ENCODE data around the gene RIPK4. TPM values are rescaled to one million over a fixed set of nuclear protein-coding genes. Genes with fewer than 3 reads are reported as not detected.

The RIPK4 gene
- polyA plus RNA-seq, 1 donor from 2014 or later, result not detected

- Histone ChIP-seq H3K36me3 (ENCODE audit: insufficient read depth, low read length) (no peaks in the 10 kb centered on the region), H3K4me2 (ENCODE audit: low read length) (no peak overlapping the region), H3K79me2 (replicated peaks; ENCODE audit: insufficient read depth, low read length) (no peaks in the 10 kb centered on the region), H3K9me2 (ENCODE audit: insufficient read depth, low read length) (no peaks in the 10 kb centered on the region), H4K20me1 (ENCODE audit: insufficient read depth) (no peaks in the 10 kb centered on the region), H2AFZ (ENCODE audit: low read depth, low read length) (no peak overlapping the region), H3K9me3 (ENCODE audit: low read length) (no peaks in the 10 kb centered on the region), H3K9ac (ENCODE audit: low read length) (no peak overlapping the region), H3K4me3 (ENCODE audit: low read length) (no peak overlapping the region), H3K27me3 (ENCODE audit: insufficient read depth, low read depth, low read length) (peaks cover 22% of the 10 kb centered on the region), H3K27ac (ENCODE audit: low read length) (no peak overlapping the region), H3F3A (ENCODE audit: insufficient read depth, low read length, poor library complexity, severe bottlenecking) (no peaks in the 10 kb centered on the region)
- TF ChIP-seq TAF1 (IDR thresholded peaks at IDR 0.05; ENCODE audit: low read depth) (no peak), MXI1 (conservative IDR thresholded peaks at IDR 0.05; ENCODE audit: poor library complexity, severe bottlenecking) (no peak)
Measured at GRCh38 chr21:41775149-41775472, 8.3 kb upstream of the RIPK4 start.

DNA sequence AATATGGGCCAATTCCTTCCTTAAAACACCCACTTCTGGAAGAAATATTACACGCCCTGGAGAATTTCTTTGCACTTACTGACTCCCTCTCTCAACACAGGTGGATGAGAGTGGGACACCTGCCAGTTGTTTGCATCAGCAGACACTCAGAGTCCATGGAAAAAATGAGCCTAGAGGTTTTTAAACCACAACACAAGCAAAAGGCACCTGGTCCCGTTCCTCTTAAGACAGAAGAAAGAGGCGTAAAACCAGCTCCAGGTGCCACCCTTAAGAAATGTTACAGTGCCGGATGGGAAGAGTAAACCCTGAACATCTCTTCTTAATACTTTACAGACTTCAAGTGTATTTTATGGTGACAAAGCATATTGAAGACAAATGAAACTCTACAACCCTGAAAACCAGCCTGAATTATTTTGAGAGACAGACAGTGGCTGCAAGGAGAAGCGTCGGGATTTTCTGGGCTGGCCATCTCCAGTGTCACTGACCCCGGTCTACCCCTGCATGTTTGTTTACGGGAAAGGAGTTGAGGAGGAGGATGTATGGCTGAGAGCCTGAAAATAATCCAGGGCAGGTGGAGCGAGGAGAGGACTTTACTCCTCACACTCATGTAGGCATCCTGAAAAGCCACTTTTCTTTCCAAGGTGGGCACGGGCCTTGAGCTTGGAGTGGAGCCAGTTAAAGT lies 7.8 kb upstream of the RIPK4 start:
- TF ChIP-seq TAF1 (IDR thresholded peaks at IDR 0.05; ENCODE audit: low read depth), result no peak
- TF ChIP-seq POLR2AphosphoS5 (IDR thresholded peaks at IDR 0.05), result no peak
- no peak for TF ChIP-seq EZH2 (IDR thresholded peaks at IDR 0.05; ENCODE audit: borderline replicate concordance, insufficient read depth, low read length, poor library complexity, severe bottlenecking)
- TF ChIP-seq, protein P1, sequence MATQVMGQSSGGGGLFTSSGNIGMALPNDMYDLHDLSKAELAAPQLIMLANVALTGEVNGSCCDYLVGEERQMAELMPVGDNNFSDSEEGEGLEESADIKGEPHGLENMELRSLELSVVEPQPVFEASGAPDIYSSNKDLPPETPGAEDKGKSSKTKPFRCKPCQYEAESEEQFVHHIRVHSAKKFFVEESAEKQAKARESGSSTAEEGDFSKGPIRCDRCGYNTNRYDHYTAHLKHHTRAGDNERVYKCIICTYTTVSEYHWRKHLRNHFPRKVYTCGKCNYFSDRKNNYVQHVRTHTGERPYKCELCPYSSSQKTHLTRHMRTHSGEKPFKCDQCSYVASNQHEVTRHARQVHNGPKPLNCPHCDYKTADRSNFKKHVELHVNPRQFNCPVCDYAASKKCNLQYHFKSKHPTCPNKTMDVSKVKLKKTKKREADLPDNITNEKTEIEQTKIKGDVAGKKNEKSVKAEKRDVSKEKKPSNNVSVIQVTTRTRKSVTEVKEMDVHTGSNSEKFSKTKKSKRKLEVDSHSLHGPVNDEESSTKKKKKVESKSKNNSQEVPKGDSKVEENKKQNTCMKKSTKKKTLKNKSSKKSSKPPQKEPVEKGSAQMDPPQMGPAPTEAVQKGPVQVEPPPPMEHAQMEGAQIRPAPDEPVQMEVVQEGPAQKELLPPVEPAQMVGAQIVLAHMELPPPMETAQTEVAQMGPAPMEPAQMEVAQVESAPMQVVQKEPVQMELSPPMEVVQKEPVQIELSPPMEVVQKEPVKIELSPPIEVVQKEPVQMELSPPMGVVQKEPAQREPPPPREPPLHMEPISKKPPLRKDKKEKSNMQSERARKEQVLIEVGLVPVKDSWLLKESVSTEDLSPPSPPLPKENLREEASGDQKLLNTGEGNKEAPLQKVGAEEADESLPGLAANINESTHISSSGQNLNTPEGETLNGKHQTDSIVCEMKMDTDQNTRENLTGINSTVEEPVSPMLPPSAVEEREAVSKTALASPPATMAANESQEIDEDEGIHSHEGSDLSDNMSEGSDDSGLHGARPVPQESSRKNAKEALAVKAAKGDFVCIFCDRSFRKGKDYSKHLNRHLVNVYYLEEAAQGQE (IDR thresholded peaks at IDR 0.05; ENCODE audit: borderline replicate concordance), result no peak
- no peak for TF ChIP-seq SMC3 (conservative IDR thresholded peaks at IDR 0.05; ENCODE audit: poor library complexity)
- no peak for TF ChIP-seq RAD21 (conservative IDR thresholded peaks at IDR 0.05)
- no peak for TF ChIP-seq CTCF (IDR thresholded peaks at IDR 0.05; ENCODE audit: poor library complexity, severe bottlenecking)
- no peak for TF ChIP-seq MXI1 (conservative IDR thresholded peaks at IDR 0.05; ENCODE audit: poor library complexity, severe bottlenecking)
- no peak for TF ChIP-seq EP300 (conservative IDR thresholded peaks at IDR 0.05; ENCODE audit: poor library complexity, severe bottlenecking)
- no peak overlapping the region for H3K9ac ChIP-seq (ENCODE audit: low read length)
- H3K4me3 ChIP-seq (ENCODE audit: low read length), result no peak overlapping the region
- no peaks in the 10 kb centered on the region for H3F3A ChIP-seq (ENCODE audit: insufficient read depth, low read length, poor library complexity, severe bottlenecking)
- H3K9me2 ChIP-seq (ENCODE audit: insufficient read depth, low read length), result no peaks in the 10 kb centered on the region
- H3K4me2 ChIP-seq (ENCODE audit: low read length), result no peak overlapping the region
- H2AFZ ChIP-seq (ENCODE audit: low read depth, low read length), result no peak overlapping the region
- H3K27me3 ChIP-seq (ENCODE audit: insufficient read depth, low read depth, low read length), result peaks cover 27% of the 10 kb centered on the region
- H3K79me2 ChIP-seq (replicated peaks; ENCODE audit: insufficient read depth, low read length), result no peaks in the 10 kb centered on the region
- no peak overlapping the region for H3K27ac ChIP-seq (ENCODE audit: low read length)
- no peaks in the 10 kb centered on the region for H3K36me3 ChIP-seq (ENCODE audit: insufficient read depth, low read length)
- no peaks in the 10 kb centered on the region for H4K20me1 ChIP-seq (ENCODE audit: insufficient read depth)
- no peaks in the 10 kb centered on the region for H3K9me3 ChIP-seq (ENCODE audit: low read length)
